Measurements from ENCODE around the gene MAFF.
A peak's percentile ranks its signal among the peaks of the same experiment; 100 is the strongest.

The MAFF gene

GRCh38 chr22:38250643-38251340 lies 49.0 kb downstream of the MAFF start:
- no peak for DNase-seq

GRCh38 chr22:38251341-38251692 lies 49.5 kb downstream of the MAFF start:
- DNase-seq = no peak

- DNase-seq = no peak
Measured at GRCh38 chr22:38255697-38256096, 53.9 kb downstream of the MAFF start.

- no peak for DNase-seq
Measured at GRCh38 chr22:38257181-38257580, 55.4 kb downstream of the MAFF start.

DNA sequence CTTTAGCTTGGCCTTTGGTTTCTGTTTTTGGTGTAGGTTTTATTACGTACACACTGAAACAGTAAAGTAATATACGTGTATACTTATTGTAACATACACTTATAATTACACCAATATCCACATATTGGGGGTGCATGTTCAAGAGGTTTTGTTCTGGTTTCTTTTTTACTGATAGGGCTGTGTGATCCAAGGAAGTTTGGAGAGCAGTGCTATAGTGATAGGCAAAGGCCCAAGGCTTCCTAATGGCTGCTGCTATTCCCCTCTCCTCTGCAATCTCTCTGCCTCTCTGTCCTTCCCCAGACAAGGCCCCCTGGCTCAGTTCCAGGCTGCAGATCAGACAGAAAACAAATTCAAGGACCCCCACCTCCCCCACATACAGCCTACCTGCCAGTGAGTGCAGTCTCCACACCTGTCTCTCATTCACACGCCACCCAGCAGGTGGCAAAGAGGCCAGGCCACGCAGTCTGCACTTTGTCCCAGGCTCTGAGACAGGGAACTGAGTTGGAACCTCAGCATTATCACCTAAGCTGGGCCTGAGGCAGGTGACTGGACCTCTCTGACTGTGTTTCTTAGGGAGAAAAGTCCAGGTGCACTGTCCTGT lies 56.0 kb downstream of the MAFF start:
- DNase-seq = no peak

DNA sequence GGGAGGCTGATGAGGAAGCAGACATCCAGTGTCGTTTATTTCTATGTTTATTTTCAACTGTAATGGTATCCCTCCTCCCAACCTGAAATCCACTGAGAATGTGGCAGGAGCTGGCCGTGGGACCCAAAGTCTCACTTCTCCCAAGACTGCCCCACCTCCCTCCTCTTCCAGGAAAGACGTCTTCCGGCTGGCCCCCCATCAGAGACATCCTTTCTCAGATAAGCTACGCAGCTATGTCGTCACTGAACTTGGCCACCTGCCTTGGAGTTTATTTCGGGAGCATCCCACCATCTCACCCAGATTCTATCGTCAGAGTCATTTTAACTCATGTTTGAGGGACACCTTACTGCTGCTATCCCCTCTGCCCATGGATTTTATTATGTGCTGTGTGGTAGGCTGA lies 57.1 kb downstream of the MAFF start:
- DNase-seq = no peak

DNA sequence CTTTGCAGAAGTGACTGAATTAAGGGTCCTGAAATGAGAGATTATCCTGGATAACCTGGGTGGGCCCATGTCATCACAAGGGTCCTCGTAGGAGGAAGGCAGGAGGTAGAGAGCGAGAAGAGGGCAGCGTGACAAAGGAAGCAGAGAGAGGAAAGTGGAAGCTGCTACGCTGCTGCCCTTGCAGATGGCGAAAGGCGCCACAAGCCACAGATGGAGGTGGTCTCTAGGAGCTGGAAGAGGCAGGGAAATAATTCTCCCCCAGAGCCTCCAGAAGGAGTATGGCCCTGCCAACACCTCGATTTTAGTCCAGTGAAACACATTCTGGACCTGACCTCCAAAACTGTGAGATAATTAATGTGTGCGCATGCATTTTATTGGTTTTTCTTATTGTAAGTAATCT lies 57.6 kb downstream of the MAFF start:
- DNase-seq = no peak

DNA sequence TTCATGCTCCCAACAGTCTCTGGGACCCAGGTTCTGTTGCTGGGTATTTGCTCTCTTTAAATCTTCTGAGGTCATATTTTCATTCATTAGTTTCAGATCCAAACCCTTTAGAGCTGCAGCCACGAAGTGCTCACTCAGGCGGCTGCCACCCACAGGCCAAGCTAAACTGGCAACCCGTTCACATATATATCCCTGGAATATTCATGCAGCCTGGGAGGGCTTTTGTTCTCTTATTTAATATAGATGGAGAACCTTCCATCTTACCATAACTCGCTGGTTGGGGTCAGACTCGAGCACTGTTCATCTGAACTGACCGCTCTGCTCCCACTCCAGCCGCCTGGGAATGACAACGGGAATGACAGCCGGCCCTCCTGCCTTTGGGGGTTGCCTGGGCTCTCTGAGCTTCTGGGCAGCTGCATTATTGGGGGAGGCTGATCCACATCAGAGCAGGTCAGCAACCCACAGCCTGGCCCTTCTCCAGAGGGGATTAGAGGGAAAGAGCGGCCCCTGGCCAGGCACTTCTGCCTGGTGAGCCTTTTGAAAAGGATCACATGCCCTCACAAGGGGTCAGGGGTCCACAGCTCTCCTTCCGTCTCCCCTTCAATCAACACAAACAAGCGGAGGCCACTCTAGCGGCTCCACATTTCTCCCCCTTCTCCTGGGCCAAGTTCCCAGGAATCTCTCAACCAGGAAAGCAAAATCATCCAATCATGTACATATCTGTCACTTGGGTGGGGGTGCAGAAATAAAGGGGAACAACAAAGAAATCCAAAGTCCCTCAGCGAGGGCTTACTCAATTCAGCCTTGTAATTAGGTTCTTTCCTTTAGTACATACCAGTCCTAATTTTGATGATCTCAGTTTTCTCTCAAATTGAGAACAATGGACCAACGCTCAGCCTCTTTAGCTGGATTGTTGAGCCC lies 59.2 kb downstream of the MAFF start:
- no peak for DNase-seq

DNA sequence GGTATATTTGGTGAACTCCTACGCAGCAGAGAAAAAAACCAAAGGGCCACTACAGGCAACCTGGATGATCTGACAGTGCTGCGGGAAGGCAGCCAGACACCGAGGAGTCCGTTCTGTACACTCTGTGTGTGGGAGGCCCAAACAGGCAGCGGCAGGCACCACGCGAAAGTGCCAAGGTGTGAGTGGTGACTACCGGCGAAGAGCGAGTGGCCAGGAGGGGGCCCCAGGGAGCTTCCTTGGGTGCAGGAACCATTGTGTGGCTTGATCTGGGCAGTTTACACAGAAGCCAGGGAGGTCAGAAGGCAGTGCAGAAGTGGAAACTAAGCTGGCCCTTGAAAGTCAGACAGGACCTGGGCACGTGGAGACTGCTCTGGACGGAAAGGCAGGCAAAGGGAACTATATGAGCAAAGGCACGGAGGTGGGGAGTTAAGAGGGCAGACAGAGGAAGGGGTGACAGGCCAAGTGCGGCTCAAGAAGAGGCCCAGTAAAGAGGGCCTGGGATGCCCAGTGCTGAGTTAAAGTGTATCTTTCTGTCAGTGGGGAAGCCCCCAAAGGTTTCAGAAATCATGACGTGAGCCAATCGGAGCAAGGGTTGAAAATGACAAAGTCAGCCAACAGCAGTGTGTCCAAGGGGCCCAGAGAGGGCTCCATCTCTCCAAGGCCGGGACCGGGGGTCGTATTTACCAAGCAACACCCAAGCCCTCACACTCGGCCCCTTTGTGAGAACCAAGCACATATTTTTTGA lies 60.4 kb downstream of the MAFF start:
- peak; percentile 67 for DNase-seq

DNA sequence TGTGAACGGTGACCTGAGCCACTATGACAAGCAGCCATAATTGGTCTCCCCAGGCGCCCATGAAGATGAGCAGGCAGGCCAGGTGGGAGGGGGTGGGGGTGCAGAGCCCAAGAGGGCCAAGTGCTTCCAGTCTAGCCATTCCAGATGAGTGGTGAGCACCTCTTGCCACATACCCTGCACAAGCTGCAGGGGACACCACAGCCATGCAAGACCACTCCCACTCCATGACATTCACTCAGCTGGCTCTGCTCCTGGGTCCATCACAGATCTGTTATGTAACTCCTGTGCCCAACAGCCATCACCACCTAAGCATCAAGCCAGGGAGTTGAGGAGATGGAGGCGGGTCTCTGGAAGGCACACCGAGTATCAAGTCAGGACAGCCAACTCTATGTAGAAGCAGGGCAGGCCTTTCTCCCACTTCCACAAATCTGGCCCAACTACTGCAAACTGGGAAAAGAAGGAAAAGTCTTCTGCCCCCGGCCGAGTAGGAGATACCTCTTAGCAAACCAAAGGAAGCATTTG lies 62.6 kb downstream of the MAFF start:
- no peak for DNase-seq

Data from stimulated activated CD8-positive, alpha-beta memory T cell treated with anti-CD3 and anti-CD28 coated beads, Interleukin-4, amount 100 ng/mL, for 48 hours (primary cell).